NK-92 treated with Interleukin-12 subunit alpha and Interleukin-12 subunit beta, amount 100 ng/mL, for 24 hours (cell line): ENCODE measurements around the gene PCYT2.

Experiments used
- DNase-seq: peaks from one replicate; lab custom pipeline; 2025; lab: John Stamatoyannopoulos, UW

The PCYT2 gene

DNA sequence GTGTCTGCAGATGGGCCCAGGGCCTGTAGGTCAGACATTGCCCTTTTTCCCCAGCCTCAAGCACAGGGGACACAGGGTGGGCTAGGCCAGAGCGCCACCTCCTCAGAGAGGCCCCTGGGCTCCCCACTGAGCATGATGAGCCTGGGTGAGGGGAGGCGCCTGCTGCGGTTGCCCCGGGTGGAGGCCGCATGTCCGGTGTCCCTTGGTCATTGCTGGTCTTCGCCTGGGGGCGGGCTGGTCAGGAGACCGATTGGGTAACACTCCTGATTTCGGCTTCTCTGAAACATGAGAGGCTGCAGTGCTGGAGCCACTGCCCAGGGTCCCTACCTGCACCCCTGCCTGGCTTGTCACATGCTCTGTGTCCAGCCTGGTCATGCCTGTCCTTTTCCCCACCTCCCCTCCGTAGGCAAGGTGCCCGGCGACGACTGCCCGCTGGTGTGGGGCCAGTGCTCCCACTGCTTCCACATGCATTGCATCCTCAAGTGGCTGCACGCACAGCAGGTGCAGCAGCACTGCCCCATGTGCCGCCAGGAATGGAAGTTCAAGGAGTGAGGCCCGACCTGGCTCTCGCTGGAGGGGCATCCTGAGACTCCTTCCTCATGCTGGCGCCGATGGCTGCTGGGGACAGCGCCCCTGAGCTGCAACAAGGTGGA, 11.6 kb downstream of the PCYT2 start:
- DNase-seq = no peak

DNA sequence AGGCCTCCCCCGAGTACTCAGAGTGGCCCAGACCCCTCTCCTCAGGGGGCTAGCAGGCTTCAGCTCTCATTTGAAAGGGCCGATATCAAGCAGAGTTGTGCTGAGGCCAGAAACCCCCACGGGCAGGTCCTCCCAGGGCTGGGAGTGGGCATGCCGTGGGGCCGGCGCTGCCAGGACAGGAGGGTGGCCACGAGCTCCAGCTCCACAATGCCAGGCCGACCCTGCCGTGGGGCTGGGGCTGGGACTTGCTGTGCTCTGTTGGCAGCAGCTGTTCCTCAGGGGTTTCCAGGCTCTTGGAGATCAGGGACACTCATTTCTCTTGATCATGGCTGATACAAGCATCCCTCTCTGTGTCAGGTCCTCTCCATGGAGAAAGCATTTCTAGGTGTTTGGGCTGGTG, 12.3 kb downstream of the PCYT2 start:
- no peak for DNase-seq

DNA sequence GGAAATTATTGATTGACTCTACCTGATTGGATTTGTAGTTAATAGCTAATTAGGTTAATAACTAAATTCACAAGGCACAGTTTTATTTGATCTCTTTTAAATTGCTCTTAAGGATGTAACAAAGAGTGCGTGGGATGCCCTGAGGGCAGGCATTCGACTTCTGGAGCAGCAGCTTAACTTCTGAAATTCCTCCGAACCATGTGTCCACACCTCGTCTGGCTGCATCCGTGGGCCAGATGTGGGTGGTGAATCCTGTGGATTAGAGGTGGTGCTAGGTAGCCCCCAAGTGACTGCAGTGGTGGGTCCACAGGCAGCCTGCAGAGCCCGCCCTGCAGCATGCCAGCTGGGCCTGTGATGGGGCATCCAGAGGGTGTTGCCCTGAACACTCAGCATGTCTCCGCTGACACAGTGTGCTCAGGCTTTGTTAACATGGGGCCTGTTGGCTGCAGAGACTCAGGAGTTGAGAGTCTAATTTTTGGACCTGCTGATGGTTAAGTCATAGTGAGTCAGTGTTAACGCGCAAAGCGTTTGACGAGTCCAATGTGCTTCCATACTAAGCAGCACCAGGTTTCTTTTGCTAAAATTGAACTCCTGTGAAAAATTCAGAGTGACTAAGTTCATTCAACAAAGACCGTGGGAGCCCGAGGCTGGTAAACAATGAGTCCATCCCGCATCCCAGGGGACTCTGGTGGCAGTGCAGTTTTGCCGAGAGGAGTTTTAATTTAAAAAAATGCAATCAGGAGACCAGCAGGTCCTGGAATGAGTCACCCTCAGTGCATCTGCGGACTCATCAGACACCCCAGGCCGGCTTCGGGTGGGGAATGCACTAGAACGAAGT, 13.0 kb downstream of the PCYT2 start:
- no peak for DNase-seq

DNA sequence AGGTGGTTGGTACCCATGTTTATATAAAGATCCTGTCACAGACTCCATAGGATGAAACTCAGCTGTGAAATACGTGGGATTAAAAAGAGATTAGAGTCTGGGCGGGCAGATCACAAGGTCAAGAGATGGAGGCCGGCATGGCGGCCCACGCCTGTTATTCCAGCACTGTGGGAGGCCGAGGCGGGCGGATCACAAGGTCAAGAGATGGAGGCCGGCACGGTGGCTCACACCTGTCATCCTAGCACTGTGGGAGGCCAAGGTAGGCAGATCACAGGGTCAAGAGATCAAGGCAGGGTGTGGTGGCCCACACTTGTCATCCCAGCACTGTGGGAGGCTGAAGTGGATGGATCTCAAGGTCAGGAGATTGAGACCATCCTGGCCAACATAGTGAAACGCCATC, 15.8 kb downstream of the PCYT2 start:
- no peak for DNase-seq

DNA sequence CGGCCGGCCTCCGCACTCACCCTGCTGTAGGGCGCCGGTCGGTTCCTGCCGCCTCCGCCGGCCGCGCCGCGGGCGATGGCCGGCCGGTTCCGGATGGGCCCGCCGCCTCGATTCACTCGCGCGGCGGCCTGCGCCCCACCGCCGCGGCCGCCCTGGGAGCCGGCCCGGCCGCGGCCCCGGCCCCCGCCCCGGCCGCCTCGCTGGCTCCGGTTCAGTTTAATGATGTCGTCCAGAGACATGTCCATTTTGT, 20.0 kb downstream of the PCYT2 start:
- no peak for DNase-seq

DNA sequence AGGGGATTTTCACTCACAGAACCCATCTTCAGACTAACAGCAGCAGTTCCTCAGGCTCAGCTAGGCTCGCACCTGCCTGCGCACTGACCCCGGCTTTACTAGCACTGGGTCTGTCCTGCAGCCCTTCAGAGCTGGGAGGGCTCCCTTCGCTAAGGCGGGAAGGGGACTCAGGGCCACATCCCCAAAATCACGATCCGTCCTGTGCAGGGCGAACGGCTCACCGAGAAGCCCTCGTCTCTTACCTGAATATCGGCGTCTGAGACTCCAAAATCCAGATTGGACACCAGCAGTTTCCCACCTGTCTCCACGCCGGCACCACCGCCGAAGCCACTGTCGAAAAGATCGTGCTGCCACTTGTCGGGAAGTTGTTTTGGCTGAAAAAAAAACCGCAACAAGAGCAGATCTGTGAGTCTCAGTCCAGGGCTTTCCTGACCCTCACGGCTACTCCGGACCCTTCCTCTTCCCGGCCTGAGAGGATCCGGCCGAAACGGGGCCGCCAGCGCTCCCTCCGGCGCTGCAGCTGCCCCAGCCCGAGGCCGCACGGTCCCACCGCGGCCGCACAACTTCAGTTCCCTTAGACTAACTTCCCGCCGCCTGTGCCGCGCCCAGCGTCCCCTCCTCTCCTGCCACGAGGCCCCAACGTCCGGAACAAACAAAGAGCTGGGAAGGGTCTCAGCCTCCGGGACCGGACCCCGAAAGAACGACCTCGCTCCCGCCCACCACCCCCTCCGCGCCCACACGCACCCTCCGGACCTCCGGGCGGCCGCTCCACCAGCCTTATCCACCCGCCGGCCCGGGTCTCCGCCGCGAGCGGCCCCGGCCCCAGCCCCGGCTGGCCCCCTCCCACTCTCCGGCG, 20.5 kb downstream of the PCYT2 start:
- DNase-seq = no peak

DNA sequence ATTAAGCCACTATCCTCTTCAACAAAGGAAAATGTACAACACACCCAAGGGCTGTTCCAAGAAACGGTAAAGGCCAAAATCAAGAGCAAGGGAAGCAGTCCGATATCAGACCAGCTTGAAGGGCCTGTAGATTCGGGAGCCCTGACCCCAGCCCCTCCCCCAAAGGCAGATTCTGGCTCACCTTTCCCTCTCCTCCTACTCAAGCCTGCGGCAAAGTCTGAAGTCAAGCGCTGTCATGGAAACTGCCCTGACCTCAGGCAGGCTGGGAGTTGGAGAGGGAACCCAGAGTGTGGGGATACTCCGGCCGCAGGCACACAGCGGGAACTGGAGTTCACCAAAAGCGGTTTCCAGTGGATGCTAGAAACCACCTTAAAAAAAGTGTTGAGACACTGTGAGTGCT, 21.6 kb downstream of the PCYT2 start:
- DNase-seq = no peak

DNA sequence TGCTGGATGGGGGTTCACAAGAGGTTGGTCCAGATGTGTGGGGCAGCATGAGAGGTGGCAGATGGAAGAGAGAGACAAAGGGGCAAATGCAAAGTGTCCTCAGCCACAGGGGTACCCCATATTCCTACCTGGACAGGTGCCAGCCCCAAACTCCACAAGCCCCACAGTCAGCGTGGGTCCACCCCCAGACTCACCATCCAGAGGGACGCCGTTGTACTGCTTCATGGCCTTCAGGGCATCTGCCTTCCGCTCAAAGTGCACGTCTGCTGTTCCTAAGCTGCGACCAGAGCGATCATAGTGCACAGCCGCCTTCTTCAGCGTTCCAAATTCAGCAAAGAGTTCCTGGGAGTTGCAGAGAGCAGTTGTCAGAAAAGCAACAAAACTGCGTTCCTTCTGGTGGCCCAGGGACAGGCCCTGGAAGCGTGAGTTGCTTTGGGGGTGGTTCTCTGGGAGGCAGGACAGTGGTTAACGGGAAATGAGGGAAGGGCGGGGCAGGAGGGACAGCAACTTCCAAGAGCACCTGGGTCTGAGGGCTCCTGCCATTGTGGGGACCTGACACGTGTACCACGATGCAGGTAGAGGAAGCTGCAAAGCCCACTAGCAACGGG, 22.1 kb downstream of the PCYT2 start:
- DNase-seq = no peak

DNA sequence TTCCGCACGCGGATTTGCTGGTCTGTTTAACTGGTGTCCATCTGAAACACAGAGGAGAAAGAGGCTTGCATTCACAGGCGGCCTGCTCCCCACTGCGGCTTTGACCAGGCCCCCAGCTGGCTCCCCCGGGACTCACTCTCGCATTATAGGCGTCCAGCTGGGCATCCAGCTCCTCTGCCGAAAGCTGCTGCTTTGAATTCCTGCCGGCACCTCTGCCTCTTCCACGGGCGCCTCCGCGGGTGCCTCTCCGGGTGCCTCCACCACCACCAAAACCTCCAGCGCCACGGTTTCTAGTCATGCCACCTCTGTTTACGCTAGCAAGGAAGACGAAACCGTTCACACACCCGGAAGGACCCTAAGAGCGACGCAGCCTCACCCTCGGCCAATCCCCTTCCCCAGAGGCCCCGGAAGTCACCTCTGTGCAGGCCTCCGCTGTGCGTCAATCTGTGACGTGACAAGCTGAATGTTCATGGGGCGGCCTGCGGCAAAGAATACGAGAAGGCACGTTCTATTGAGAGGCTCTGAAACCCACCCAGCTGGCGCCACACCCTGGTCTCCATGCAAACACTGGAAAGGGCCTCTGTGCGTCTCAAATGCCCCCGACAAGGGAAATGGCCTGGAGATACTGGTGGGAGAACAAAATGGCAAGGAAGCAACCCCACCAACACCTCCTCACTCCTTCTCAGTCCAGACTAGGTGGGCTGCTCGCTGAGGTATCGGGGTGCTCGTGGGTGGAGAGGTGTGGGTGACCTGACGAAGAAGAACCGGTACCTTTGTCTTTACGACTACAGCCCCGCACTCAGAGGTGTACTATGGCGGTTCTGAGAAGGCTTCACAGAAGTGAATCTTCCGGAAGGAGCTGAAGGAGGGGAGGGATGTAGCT, 22.9 kb downstream of the PCYT2 start:
- DNase-seq = no peak

DNA sequence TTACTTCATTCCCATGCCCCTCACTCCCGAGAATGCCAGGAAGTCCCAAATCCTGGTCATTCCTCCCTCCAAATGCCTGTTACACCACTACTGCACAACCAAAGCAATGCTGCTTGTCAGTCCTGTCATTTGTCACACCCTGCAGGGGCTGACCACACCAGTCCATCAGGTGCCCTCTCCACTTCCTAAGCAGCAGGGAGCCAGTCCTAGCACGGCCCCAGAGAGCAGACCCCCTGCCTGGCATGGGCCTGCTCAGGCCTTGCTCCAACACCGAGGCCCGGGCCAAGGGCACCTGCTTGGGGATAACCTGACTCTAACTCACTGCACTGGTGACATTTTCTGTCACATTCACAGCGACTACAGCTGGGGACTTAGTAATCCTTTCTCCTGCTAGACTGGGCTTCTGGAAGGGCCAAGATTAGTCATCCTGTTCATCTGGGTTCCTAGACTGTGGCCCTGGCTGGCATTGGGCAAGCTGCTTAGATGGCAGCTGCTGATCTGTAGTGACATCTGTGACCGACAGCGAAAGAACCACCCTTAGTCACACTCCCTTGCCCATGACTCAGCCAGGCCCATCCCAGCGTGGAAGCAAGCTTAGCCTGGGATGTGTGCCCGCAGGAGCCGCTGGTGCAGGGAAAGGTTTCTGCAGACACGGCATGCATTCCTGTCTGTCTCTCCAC, 25.2 kb downstream of the PCYT2 start:
- no peak for DNase-seq

DNA sequence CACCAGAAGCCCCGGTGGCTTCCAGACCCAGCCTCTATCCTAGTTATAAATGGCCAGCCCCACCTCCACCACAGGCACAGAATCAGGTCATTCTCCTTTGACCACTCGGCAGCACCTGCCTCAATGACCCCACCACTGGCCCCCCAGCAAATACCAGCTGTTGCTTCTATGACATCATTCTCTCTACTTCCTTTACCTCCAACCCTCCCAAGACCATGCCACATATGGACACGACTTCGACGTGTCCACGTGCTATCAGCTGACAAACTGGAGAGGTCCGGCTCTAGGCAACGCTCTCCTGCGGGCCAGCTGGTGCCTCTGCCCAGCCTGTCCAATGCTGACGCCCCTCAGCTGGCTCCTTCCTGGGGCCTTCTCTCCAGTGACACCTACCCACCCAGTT, 25.7 kb downstream of the PCYT2 start:
- no peak for DNase-seq

DNA sequence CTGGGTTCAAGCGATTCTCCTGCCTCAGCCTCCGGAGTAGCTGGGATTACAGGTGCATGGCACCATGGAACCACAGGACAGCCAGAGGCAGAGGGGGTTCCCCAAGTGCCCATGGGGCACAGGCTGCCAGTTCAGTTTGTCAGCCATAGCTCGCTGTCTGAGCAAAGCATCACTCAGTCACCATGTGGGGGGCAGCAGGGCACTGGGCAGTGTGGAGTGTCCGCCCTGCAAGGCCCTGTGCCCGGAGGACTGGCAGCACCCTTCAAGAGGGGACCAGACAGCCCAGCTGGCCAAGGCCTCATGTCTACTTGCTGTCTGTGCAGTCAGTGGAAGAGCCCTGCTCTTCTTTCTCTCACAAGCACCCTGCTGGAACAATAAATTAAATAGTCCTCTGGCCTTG, 26.2 kb downstream of the PCYT2 start:
- DNase-seq = no peak

DNA sequence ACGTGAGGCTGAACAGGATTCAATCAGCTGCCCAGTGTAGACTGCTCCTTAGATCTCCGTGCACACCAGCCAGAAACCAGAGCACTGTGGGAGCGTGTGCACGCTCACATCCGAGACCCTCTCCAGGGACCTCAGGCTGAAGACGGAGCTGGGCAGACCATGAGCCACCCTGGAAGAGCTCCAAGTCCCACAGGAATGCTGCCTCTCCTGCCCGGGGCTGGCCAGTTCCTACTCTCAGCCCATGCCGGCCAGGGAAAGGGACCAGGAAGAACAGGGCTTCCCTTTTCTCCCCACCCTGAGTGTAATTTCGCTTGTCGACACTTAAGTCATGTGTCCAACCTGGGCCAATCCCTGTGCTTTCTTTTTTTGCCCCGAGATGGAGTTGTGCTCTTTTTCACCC, 26.7 kb downstream of the PCYT2 start:
- DNase-seq = no peak

DNA sequence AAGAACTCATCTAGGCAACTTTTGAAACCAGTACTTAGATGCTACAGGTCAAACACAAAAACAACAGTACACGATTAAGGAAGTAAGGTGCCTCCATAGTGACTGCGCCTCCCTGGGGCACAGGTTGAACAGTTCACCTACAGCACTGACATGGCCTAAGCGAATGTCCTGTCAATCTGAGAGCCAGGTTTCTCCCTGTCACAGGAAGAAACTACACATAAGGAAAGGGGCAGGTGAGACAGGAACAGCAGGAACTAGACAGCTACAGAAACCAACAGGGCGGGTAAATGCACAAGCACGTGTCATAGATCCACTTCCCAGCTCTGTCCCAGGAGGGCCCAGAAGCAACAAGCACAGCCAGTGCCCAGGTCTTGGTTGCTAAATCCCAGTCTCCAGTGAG, 32.1 kb downstream of the PCYT2 start:
- no peak for DNase-seq

DNA sequence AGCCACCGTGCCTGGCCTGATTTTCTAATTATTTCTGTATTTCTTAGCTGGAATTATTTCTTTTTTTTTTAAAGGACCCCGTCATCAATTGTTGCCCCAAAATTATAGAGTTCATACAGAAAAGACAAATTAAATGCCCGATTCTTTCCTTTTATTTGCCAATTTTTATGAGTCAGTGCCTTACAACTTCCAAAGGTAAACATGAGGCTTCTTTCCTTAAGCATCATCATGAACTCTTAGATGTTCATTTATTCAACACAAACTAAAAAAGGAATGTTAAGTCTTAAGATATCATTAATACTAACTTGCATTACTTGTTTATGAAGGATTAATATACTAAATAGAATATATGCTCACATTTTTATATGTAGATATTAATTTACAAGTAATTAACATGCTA, 32.9 kb downstream of the PCYT2 start:
- no peak for DNase-seq

DNA sequence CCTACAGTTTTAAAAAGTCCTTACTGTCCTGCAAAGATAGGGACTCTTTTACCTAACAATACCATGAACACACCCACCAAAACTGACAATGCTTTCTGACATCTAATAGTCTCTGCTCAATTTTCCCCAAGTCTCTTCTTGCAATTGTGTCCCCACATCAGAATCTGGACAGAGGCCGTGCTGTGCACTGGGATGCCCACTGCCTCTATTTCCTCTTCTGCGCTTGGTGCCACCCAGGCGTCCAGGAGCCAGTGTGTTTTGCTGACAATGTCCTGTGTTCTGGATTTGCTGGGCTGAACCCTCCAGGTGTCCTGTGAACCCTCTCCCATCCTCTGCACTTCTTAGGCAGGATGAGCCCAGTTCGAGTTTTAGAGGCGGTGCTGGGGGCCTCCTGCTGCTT, 33.6 kb downstream of the PCYT2 start:
- DNase-seq = no peak

DNA sequence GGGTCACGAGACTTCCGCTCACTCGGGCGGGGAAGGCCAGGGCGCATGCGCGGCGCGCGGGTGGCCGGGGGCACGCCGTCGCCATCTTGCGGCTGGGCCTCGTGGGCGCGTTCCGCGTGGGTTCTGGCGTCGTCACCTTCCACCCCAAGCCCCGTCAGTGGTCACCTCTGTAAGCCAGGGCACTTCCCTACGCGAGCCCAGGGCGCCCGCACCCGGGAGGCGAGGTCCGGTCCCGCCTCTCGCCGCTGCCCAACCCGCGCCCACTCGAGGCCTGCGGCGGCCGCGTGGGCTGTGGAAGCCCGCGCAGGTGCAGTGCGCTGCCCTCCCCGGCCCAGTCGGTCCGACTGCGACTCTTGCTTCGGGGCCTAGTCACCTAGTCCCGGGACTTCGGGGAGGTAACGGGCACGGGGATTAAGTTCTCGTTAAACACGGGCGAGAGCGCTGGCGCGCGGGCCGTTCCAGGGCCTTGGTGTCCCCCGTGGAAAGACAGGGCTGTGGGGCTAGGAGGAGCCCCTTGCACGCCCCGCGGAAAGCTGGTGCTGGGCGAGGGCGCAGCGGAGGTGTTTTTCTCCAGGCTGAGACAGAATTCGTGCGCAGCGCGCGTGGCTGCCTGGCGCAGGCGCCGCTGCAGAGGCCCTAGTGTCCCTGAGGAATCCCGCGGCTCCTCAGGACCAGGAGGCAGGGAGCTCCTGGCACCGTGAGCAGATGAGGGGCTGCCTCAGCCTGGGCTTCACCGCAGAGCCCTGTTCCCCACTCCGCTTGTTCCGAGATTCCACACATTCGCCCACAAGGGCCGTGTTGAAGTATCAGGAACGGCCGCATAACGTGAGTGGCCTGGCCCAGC, 39.6 kb downstream of the PCYT2 start:
- peak; percentile 89 for DNase-seq

DNA sequence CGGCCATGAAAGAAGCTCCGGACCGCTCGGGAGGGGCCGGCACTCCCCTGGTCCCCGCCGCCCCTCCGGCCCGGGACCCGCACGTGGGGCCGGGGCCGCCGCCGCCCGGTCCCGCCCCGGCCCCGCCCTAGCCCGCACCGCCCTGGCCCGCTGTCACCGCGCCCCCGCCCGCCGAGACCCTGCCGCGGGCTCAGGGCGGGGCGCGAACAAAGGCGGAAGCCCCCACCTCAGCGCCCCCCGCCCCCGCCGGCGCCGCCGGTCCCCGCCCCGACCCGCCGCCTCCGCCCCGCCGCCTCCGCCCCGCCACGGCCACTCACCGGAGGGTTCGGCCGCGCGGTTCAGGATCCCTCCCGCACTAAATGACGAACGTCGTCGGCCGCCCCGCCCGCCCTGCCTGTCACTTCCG, 40.2 kb downstream of the PCYT2 start, which contains the start of gene ARHGDIA:
ARHGDIA (minus strand) TSS at position 357 of the 406 bp plus-strand sequence. CDS start 1,407 bp downstream, outside the sequence.
- no peak for DNase-seq

DNA sequence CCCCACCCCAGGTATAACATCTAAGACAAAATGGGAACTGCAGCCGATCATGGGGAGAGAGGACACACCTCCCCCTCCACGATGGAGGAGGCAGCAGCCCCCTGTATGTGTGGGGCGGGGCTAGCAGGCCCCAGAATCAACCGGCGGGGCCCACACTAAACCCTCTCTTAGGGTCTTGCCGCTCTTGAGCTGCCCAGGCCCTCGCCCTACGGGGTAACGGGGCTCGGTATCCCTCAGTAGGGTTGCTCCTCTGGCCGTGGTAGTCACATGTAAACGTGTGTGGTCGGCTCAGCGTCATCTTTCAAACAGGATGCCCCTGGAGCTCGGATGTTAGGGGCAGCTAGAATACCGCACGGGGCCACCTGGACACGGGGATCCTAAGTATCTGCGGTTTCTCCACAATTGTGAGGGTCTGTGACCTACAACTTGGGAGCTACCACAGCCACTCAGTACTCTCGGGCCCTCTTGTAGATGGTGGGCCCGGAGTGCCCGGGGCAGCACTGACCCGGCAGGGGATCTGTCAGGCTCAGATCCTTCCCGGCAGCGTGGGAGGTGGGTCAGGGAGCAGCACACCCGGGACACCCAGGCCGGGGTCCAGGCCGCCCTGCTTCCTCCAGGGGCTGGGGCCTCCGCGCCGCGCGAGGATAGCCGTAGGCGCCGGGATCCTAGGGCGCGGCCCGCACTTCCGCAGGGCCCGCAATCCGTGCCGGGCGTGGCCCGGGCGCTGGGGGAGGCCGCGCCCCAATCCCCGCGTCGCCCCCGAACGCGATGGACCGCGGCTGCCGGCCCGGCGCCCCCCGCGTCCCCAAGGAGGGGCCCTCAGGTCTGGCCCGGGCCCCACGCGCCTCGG, 40.8 kb downstream of the PCYT2 start:
- peak; percentile 57 for DNase-seq
